Panc1 (cell line): Measurements from ENCODE around the gene SULF2. TPM values are rescaled to one million over a fixed set of nuclear protein-coding genes. Genes with fewer than 3 reads are reported as not detected.

Experiments
- ATAC-seq: fragments of 200-7000 bp; cut with Tn5 transposase; 2 replicates; pipeline ENCODE4 v1.9.1; 2020; ENCODE audit warnings: mild to moderate bottlenecking, moderate library complexity
- BruUV-seq: library from RNA; stranded (reverse); fragments of 400-500 nt; replicated peaks from 2 replicates; lab custom pipeline; 2021; lab: Mats Ljungman, UMichigan
- CTCF ChIA-PET: fragments of 300-600 bp; sonication (Branson Sonifier 250); formaldehyde crosslinking; loops from one replicate; lab custom pipeline; 2022; ENCODE audit warnings: antibody characterized with exemption; lab: Charles Lee
- POLR2A ChIA-PET: fragments of 300-600 bp; sonication (Branson Sonifier 250); formaldehyde crosslinking; loops from one replicate; lab custom pipeline; 2022; ENCODE audit warnings: antibody characterized with exemption; lab: Charles Lee
- DNase-seq: peaks from one replicate; pipeline ENCODE4 v3.0.0-alpha.2; 2010; ENCODE audit warnings: low read depth, low spot score
- H3K27ac ChIP-seq: 2 replicates; pipeline ENCODE4 v1.5.1; 2011; ENCODE audit warnings: mild to moderate bottlenecking, low read length, inconsistent platforms
- H3K27me3 ChIP-seq: fragments of 200-500 bp; sonication (Bioruptor generic); 2 replicates; pipeline ENCODE4 v1.6.0; 2014; ENCODE audit warnings: low read length, inconsistent platforms; ENCODE audit not compliant: control insufficient read depth, insufficient read depth
- H3K36me3 ChIP-seq: fragments of 200-500 bp; sonication (Bioruptor generic); 2 replicates; pipeline ENCODE4 v1.5.1; 2014; ENCODE audit warnings: inconsistent platforms, mild to moderate bottlenecking, low read length, moderate library complexity; ENCODE audit not compliant: control insufficient read depth, insufficient read depth
- H3K4me1 ChIP-seq: 2 replicates; pipeline ENCODE4 v1.5.1; 2011; ENCODE audit warnings: inconsistent platforms, mild to moderate bottlenecking, low read length, moderate library complexity; ENCODE audit not compliant: control insufficient read depth, insufficient read depth
- H3K4me3 ChIP-seq, 2 experiments: 2 replicates each; pipeline ENCODE4 v1.5.1; 2011 to 2012; ENCODE audit warnings: low read depth in 2 of 2, low read length in 2 of 2, mild to moderate bottlenecking in 2 of 2, inconsistent platforms in 1 of 2, moderate library complexity in 1 of 2
- H3K9me3 ChIP-seq: fragments of 200-500 bp; sonication (Bioruptor generic); 2 replicates; pipeline ENCODE4 v1.5.1; 2014; ENCODE audit warnings: low read depth, mild to moderate bottlenecking, inconsistent platforms, low read length, moderate library complexity; ENCODE audit not compliant: control insufficient read depth, insufficient read depth
- POLR2AphosphoS5 ChIP-seq: IDR thresholded peaks from 2 replicates; pipeline ENCODE4 v1.6.1; 2012; ENCODE audit warnings: mild to moderate bottlenecking, low read depth, low read length, moderate library complexity
- SIN3A ChIP-seq: IDR thresholded peaks from 2 replicates; pipeline ENCODE4 v1.6.1; 2012; ENCODE audit warnings: low read depth, mild to moderate bottlenecking, low read length, moderate library complexity, borderline replicate concordance; ENCODE audit not compliant: insufficient read depth
- TCF7L2 ChIP-seq: IDR thresholded peaks from 2 replicates; pipeline ENCODE4 v1.6.1; 2011; ENCODE audit warnings: mild to moderate bottlenecking, low read depth, low read length, inconsistent platforms
- in situ Hi-C: cut with HindIII; loops from 2 replicates; pipeline ENCODE4 v1.10.0; 2016; ENCODE audit warnings: low sequenced_read_pairs, low pct_unique_long_range_greater_than_20kb
- intact Hi-C: fragments of 100-400 bp; cut with micrococcal nuclease; formaldehyde crosslinking; loops from one replicate; pipeline ENCODE4 v1.10.0; 2022; ENCODE audit not compliant: unreplicated experiment
- total RNA-seq: library from RNA; stranded (reverse); gene quantifications from one replicate; pipeline ENCODE4 v1.2.1, GENCODE V29; 2021; ENCODE audit not compliant: unreplicated experiment
- TF ChIP-seq, protein P1 (sequence below): fragments of 450-650 bp; IDR thresholded peaks from 2 replicates; pipeline ENCODE4 v1.5.1; 2017; ENCODE audit warnings: mild to moderate bottlenecking
- TF ChIP-seq, protein P2 (sequence below), 2 experiments: IDR thresholded peaks; 2 replicates each; pipeline ENCODE4 v1.6.1; 2011 to 2012; ENCODE audit warnings: low read depth in 2 of 2, control low read depth in 1 of 2, low read length in 1 of 2, mild to moderate bottlenecking in 1 of 2, moderate library complexity in 1 of 2; ENCODE audit not compliant: insufficient read depth in 1 of 2

SULF2 gene
- total RNA-seq, 1 experiment from 2014 or later, result 1.4 TPM

- intact Hi-C loops, result loop anchor here (5.0 kb wide), 1 partner anchor 958 kb away; no protein-coding TSS in a partner anchor
- ATAC-seq (no peak), DNase-seq (no peak)
- in situ Hi-C loops, result no loop called here
- POLR2A ChIA-PET, result no interaction called here
- TF ChIP-seq, protein P1, sequence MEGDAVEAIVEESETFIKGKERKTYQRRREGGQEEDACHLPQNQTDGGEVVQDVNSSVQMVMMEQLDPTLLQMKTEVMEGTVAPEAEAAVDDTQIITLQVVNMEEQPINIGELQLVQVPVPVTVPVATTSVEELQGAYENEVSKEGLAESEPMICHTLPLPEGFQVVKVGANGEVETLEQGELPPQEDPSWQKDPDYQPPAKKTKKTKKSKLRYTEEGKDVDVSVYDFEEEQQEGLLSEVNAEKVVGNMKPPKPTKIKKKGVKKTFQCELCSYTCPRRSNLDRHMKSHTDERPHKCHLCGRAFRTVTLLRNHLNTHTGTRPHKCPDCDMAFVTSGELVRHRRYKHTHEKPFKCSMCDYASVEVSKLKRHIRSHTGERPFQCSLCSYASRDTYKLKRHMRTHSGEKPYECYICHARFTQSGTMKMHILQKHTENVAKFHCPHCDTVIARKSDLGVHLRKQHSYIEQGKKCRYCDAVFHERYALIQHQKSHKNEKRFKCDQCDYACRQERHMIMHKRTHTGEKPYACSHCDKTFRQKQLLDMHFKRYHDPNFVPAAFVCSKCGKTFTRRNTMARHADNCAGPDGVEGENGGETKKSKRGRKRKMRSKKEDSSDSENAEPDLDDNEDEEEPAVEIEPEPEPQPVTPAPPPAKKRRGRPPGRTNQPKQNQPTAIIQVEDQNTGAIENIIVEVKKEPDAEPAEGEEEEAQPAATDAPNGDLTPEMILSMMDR, result no peak
- TF ChIP-seq POLR2AphosphoS5, result no peak
- TF ChIP-seq TCF7L2, result no peak
- TF ChIP-seq SIN3A, result no peak
- TF ChIP-seq, protein P2, sequence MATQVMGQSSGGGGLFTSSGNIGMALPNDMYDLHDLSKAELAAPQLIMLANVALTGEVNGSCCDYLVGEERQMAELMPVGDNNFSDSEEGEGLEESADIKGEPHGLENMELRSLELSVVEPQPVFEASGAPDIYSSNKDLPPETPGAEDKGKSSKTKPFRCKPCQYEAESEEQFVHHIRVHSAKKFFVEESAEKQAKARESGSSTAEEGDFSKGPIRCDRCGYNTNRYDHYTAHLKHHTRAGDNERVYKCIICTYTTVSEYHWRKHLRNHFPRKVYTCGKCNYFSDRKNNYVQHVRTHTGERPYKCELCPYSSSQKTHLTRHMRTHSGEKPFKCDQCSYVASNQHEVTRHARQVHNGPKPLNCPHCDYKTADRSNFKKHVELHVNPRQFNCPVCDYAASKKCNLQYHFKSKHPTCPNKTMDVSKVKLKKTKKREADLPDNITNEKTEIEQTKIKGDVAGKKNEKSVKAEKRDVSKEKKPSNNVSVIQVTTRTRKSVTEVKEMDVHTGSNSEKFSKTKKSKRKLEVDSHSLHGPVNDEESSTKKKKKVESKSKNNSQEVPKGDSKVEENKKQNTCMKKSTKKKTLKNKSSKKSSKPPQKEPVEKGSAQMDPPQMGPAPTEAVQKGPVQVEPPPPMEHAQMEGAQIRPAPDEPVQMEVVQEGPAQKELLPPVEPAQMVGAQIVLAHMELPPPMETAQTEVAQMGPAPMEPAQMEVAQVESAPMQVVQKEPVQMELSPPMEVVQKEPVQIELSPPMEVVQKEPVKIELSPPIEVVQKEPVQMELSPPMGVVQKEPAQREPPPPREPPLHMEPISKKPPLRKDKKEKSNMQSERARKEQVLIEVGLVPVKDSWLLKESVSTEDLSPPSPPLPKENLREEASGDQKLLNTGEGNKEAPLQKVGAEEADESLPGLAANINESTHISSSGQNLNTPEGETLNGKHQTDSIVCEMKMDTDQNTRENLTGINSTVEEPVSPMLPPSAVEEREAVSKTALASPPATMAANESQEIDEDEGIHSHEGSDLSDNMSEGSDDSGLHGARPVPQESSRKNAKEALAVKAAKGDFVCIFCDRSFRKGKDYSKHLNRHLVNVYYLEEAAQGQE (IDR thresholded peaks at IDR 0.05; ENCODE audit: insufficient read depth in 1 of 2, low read depth in 2 of 2, low read length in 1 of 2), result no peak
- Histone ChIP-seq H3K9me3 (no peaks in the 10 kb centered on the region), H3K4me1 (peaks cover 3% of the 10 kb centered on the region; the same call in 1 of the 2 replicates), H3K36me3 (no peaks in the 10 kb centered on the region), H3K4me3 (no peak overlapping the region), H3K27me3 (no peaks in the 10 kb centered on the region), H3K27ac (no peak overlapping the region)
- CTCF ChIA-PET, result interaction anchor here (0.5 kb wide), 1 partner anchor 276 kb away, joined by 6 read pairs; no protein-coding TSS in a partner anchor
- no TSS peak for BruUV-seq
These were observed 120.5 kb downstream of the SULF2 start for GRCh38 chr20:47664744-47665143.

DNA sequence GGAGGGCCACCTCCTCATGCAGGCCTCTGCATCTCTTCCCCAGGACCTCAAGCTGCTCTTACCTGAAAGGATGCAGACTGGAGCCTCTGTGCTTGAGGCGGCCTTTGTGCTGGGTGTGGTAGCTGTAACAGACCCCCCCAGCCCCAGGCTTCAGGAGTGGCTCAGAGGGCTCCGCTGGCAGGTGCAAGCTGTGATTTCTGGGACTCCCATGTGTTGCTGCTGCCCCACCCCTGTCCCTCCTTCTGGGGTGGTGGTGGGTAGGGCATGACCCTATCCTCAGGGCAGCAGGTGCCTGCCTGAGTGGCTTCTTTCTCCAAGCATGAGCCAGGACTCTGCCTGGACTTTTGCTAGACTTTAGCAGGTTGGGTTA is 121.2 kb downstream of the SULF2 start:
- H3K4me3 ChIP-seq, result no peak overlapping the region
- TF ChIP-seq POLR2AphosphoS5 (no peak), SIN3A (no peak), TCF7L2 (no peak)
- TF ChIP-seq, protein P1, result no peak
- TF ChIP-seq, protein P2 (IDR thresholded peaks at IDR 0.05; ENCODE audit: insufficient read depth in 1 of 2, low read depth in 2 of 2, low read length in 1 of 2), result no peak
- H3K27ac ChIP-seq, result no peak overlapping the region
- H3K9me3 ChIP-seq, result no peaks in the 10 kb centered on the region
- in situ Hi-C loops, result no loop called here
- H3K36me3 ChIP-seq, result no peaks in the 10 kb centered on the region
- intact Hi-C loops, result loop anchor here (5.0 kb wide), 1 partner anchor 958 kb away; no protein-coding TSS in a partner anchor
- POLR2A ChIA-PET, result no interaction called here
- no peaks in the 10 kb centered on the region for H3K27me3 ChIP-seq
- no peak for DNase-seq
- ATAC-seq, result peak; percentile 32; the same call in 1 of the 2 replicates
- CTCF ChIA-PET, result interaction anchor here (0.5 to 1.2 kb wide), 3 partner anchors 13 to 957 kb away, joined by 3 read pairs; no protein-coding TSS in a partner anchor
- H3K4me1 ChIP-seq, result peaks cover 3% of the 10 kb centered on the region; the same call in 1 of the 2 replicates
- no TSS peak for BruUV-seq
